Glutamatergic neuron (in vitro differentiated cells): ENCODE results near the gene SRGAP1. TPM values are rescaled to one million over a fixed set of nuclear protein-coding genes. Genes with fewer than 3 reads are reported as not detected.

Experiments
- DNase-seq: peaks from one replicate; pipeline ENCODE4 v3.0.0; 2022
- H3K27ac Mint-ChIP-seq: one replicate; pipeline ENCODE4 v1.8.0; 2020; ENCODE audit warnings: mild to moderate bottlenecking, mixed read lengths, inconsistent platforms; ENCODE audit not compliant: unreplicated experiment
- H3K27me3 Mint-ChIP-seq: one replicate; pipeline ENCODE4 v1.8.0; 2020; ENCODE audit warnings: mild to moderate bottlenecking, moderate library complexity, mixed read lengths, inconsistent platforms; ENCODE audit not compliant: unreplicated experiment
- H3K36me3 Mint-ChIP-seq: one replicate; pipeline ENCODE4 v1.8.0; 2020; ENCODE audit warnings: mild to moderate bottlenecking, mixed read lengths, inconsistent platforms; ENCODE audit not compliant: unreplicated experiment
- H3K4me1 Mint-ChIP-seq: one replicate; pipeline ENCODE4 v1.8.0; 2020; ENCODE audit warnings: mild to moderate bottlenecking, low read depth, mixed read lengths, inconsistent platforms; ENCODE audit not compliant: unreplicated experiment
- H3K4me3 Mint-ChIP-seq: one replicate; pipeline ENCODE4 v1.8.0; 2020; ENCODE audit warnings: mild to moderate bottlenecking, mixed read lengths, inconsistent platforms; ENCODE audit not compliant: unreplicated experiment
- H3K9me3 Mint-ChIP-seq: one replicate; pipeline ENCODE4 v1.8.0; 2020; ENCODE audit warnings: mild to moderate bottlenecking, moderate library complexity, mixed read lengths, inconsistent platforms; ENCODE audit not compliant: unreplicated experiment
- CTCF ChIP-seq: fragments of 200-600 bp; sonication (generic); IDR thresholded peaks from one replicate; pipeline ENCODE4 v1.5.0; 2021; ENCODE audit not compliant: partially characterized antibody, unreplicated experiment
- total RNA-seq: library from RNA; stranded (reverse); fragmentation: NEBNext Ultra II Directional; extraction: Animal tissue kit (Norgen Biotek cat#: 25700); gene quantifications from one replicate; pipeline ENCODE4 v1.2.1, GENCODE V29; 2021; ENCODE audit not compliant: unreplicated experiment

Gene SRGAP1
- total RNA-seq, 1 donor from 2014 or later, result 52.0 TPM

- peaks cover 4% of the 10 kb centered on the region for H3K36me3 Mint-ChIP-seq
These were observed 253.0 kb downstream of the SRGAP1 start for GRCh38 chr12:64097366-64098105.

GRCh38 chr12:64098709-64099354 lies 254.3 kb downstream of the SRGAP1 start:
- H3K27ac Mint-ChIP-seq, result no peak overlapping the region
- H3K4me1 Mint-ChIP-seq, result no peaks in the 10 kb centered on the region
- no peak for DNase-seq
- H3K36me3 Mint-ChIP-seq, result peaks cover 4% of the 10 kb centered on the region
- no peaks in the 10 kb centered on the region for H3K27me3 Mint-ChIP-seq
- TF ChIP-seq CTCF, result no peak
- H3K9me3 Mint-ChIP-seq, result peaks cover 2% of the 10 kb centered on the region
- H3K4me3 Mint-ChIP-seq, result no peak overlapping the region

More at GRCh38 chr12:64097366-64098105, 253.0 kb downstream of the SRGAP1 start:
- H3K9me3 Mint-ChIP-seq, result peaks cover 2% of the 10 kb centered on the region
- no peaks in the 10 kb centered on the region for H3K4me1 Mint-ChIP-seq
- H3K27ac Mint-ChIP-seq, result no peak overlapping the region
- H3K4me3 Mint-ChIP-seq, result no peak overlapping the region
- DNase-seq, result no peak
- TF ChIP-seq CTCF, result no peak
- no peaks in the 10 kb centered on the region for H3K27me3 Mint-ChIP-seq

- Mint-ChIP-seq H3K4me1 (no peaks in the 10 kb centered on the region), H3K36me3 (peaks cover 4% of the 10 kb centered on the region), H3K4me3 (no peak overlapping the region), H3K27me3 (no peaks in the 10 kb centered on the region), H3K9me3 (peaks cover 2% of the 10 kb centered on the region), H3K27ac (no peak overlapping the region)
- DNase-seq, result no peak
- no peak for TF ChIP-seq CTCF
These were observed 254.9 kb downstream of the SRGAP1 start for GRCh38 chr12:64099397-64099796.

- H3K4me1 Mint-ChIP-seq, result no peaks in the 10 kb centered on the region
- DNase-seq, result no peak
- no peak for TF ChIP-seq CTCF
- no peak overlapping the region for H3K4me3 Mint-ChIP-seq
- no peak overlapping the region for H3K27ac Mint-ChIP-seq
- H3K9me3 Mint-ChIP-seq, result peaks cover 2% of the 10 kb centered on the region
- H3K27me3 Mint-ChIP-seq, result no peaks in the 10 kb centered on the region
- H3K36me3 Mint-ChIP-seq, result peaks cover 4% of the 10 kb centered on the region
These were observed 257.8 kb downstream of the SRGAP1 start for GRCh38 chr12:64102339-64102738.
